LoVo (cell line): ENCODE results near the gene BIN1.
A peak's percentile ranks its signal among the peaks of the same experiment; 100 is the strongest.

Experiments used
- DNase-seq: peaks from one replicate; pipeline ENCODE4 v3.0.0-alpha.2; 2016; ENCODE audit warnings: low spot score

Gene BIN1

GRCh38 chr2:127106991-127107621 lies at the start of gene BIN1:
Gene BIN1, minus strand, starts transcription at chr2:127107154. Its CDS starts 211 bp downstream, at chr2:127106943.
- DNase-seq = peak; percentile 86

GRCh38 chr2:127155947-127156346 lies 49.0 kb upstream of the BIN1 start:
- DNase-seq = no peak

GRCh38 chr2:127155028-127155581 lies 48.2 kb upstream of the BIN1 start:
- no peak for DNase-seq

- DNase-seq = no peak
Measured at GRCh38 chr2:127154396-127154795, 47.4 kb upstream of the BIN1 start.

GRCh38 chr2:127153691-127154158 lies 46.8 kb upstream of the BIN1 start:
- no peak for DNase-seq

- no peak for DNase-seq
Measured at GRCh38 chr2:127150996-127151395, 44.0 kb upstream of the BIN1 start.

- DNase-seq = no peak
Measured at GRCh38 chr2:127149384-127149783, 42.4 kb upstream of the BIN1 start.

GRCh38 chr2:127146820-127147502 lies 40.0 kb upstream of the BIN1 start:
- DNase-seq = no peak

- DNase-seq = no peak
Measured at GRCh38 chr2:127146071-127146725, 39.2 kb upstream of the BIN1 start.

GRCh38 chr2:127145280-127145895 lies 38.4 kb upstream of the BIN1 start:
- DNase-seq = no peak

- no peak for DNase-seq
Measured at GRCh38 chr2:127143841-127144782, 37.2 kb upstream of the BIN1 start.

GRCh38 chr2:127142663-127143630 lies 36.0 kb upstream of the BIN1 start:
- no peak for DNase-seq

GRCh38 chr2:127140538-127140937 lies 33.6 kb upstream of the BIN1 start:
- no peak for DNase-seq

- DNase-seq = no peak
Measured at GRCh38 chr2:127139766-127140165, 32.8 kb upstream of the BIN1 start.

GRCh38 chr2:127138281-127138680 lies 31.3 kb upstream of the BIN1 start:
- DNase-seq = no peak

GRCh38 chr2:127137741-127138140 lies 30.8 kb upstream of the BIN1 start:
- DNase-seq = no peak

- no peak for DNase-seq
Measured at GRCh38 chr2:127137225-127137624, 30.3 kb upstream of the BIN1 start.

- DNase-seq = no peak
Measured at GRCh38 chr2:127134833-127135830, 28.2 kb upstream of the BIN1 start.

GRCh38 chr2:127134235-127134634 lies 27.3 kb upstream of the BIN1 start:
- no peak for DNase-seq
